ENCODE data around the gene FXYD5. TPM values are rescaled to one million over a fixed set of nuclear protein-coding genes. Genes with fewer than 3 reads are reported as not detected.

Gene FXYD5
- total RNA-seq, 1 experiment from 2014 or later = 33.6 TPM

GRCh38 chr19:35124098-35125060 lies 30.2 kb upstream of the FXYD5 start:
- in situ Hi-C loops (cut with HindIII; ENCODE audit: low pct_unique_long_range_greater_than_20kb, low sequenced_read_pairs) = no loop called here
- Histone ChIP-seq H3K4me1 (ENCODE audit: control insufficient read depth, insufficient read depth, low read length) (peaks cover 8% of the 10 kb centered on the region), H3K36me3 (ENCODE audit: control insufficient read depth, insufficient read depth, low read length) (no peaks in the 10 kb centered on the region), H3K9me3 (ENCODE audit: control insufficient read depth, insufficient read depth, low read depth, low read length) (no peaks in the 10 kb centered on the region), H3K4me3 (ENCODE audit: low read depth in 2 of 2, low read length in 2 of 2) (peak overlapping the region; percentile 57 to 70), H3K27me3 (ENCODE audit: control insufficient read depth, insufficient read depth, low read length) (no peaks in the 10 kb centered on the region), H3K27ac (ENCODE audit: low read length) (peak overlapping the region; percentile 93)
- peak; percentile 97 for ATAC-seq
- DNase-seq (ENCODE audit: low read depth, low spot score) = no peak
- ChIA-PET POLR2A (no interaction called here), CTCF (interaction anchor here (0.5 to 1.4 kb wide), 5 partner anchors 11 to 616 kb away, joined by 3 to 7 read pairs (median 3); partner anchors contain the start of genes FXYD7 and LGI4)
- intact Hi-C loops (cut with micrococcal nuclease; ENCODE audit: unreplicated experiment) = no loop called here
- no TSS peak for BruUV-seq (replicated peaks)
- TF ChIP-seq REST (IDR thresholded peaks at IDR 0.05; ENCODE audit: insufficient read depth in 1 of 2, low read depth in 2 of 2, low read length in 1 of 2) = no peak
- peak; percentile 46; the same call in 1 of the 2 replicates for TF ChIP-seq POLR2AphosphoS5 (IDR thresholded peaks at IDR 0.05; ENCODE audit: low read depth, low read length)
- no peak for TF ChIP-seq CTCF (IDR thresholded peaks at IDR 0.05)

GRCh38 chr19:35125270-35125717 lies 29.2 kb upstream of the FXYD5 start:
- no TSS peak for BruUV-seq (replicated peaks)
- Histone ChIP-seq H3K36me3 (ENCODE audit: control insufficient read depth, insufficient read depth, low read length) (no peaks in the 10 kb centered on the region), H3K27me3 (ENCODE audit: control insufficient read depth, insufficient read depth, low read length) (no peaks in the 10 kb centered on the region), H3K27ac (ENCODE audit: low read length) (peak overlapping the region; percentile 93; the same call in 1 of the 2 replicates), H3K4me3 (ENCODE audit: low read depth in 2 of 2, low read length in 2 of 2) (no peak overlapping the region), H3K9me3 (ENCODE audit: control insufficient read depth, insufficient read depth, low read depth, low read length) (no peaks in the 10 kb centered on the region), H3K4me1 (ENCODE audit: control insufficient read depth, insufficient read depth, low read length) (peaks cover 8% of the 10 kb centered on the region)
- no peak for DNase-seq (ENCODE audit: low read depth, low spot score)
- intact Hi-C loops (cut with micrococcal nuclease; ENCODE audit: unreplicated experiment) (no loop called here), in situ Hi-C loops (cut with HindIII; ENCODE audit: low pct_unique_long_range_greater_than_20kb, low sequenced_read_pairs) (no loop called here)
- CTCF ChIA-PET = no interaction called here
- TF ChIP-seq REST (IDR thresholded peaks at IDR 0.05; ENCODE audit: insufficient read depth in 1 of 2, low read depth in 2 of 2, low read length in 1 of 2) = no peak
- no peak for TF ChIP-seq CTCF (IDR thresholded peaks at IDR 0.05)
- no peak for TF ChIP-seq SIN3A (IDR thresholded peaks at IDR 0.05; ENCODE audit: borderline replicate concordance, insufficient read depth, low read depth, low read length)
- no peak for TF ChIP-seq POLR2AphosphoS5 (IDR thresholded peaks at IDR 0.05; ENCODE audit: low read depth, low read length)
- no peak for TF ChIP-seq TCF7L2 (IDR thresholded peaks at IDR 0.05; ENCODE audit: low read depth, low read length)
- ATAC-seq = no peak
- POLR2A ChIA-PET = no interaction called here
